SK-N-MC (cell line): Measurements from ENCODE around the gene OSBPL10.

Source experiments
- DNase-seq: peaks from one replicate; pipeline ENCODE4 v3.0.0-alpha.2; 2011; ENCODE audit warnings: low read depth, low spot score
- H3K27ac ChIP-seq: fragments of 200-600 bp; sonication (generic); 2 replicates; pipeline ENCODE4 v1.5.1; 2016; ENCODE audit warnings: mixed run types
- H3K36me3 ChIP-seq: fragments of 200-600 bp; sonication (generic); 2 replicates; pipeline ENCODE4 v1.6.1; 2017; ENCODE audit warnings: antibody characterized with exemption, low read length, mixed read lengths; ENCODE audit not compliant: insufficient read depth
- H3K4me3 ChIP-seq: fragments of 200-600 bp; sonication (generic); 2 replicates; pipeline ENCODE4 v1.5.1; 2016
- H3K9ac ChIP-seq: fragments of 200-600 bp; sonication (generic); 2 replicates; pipeline ENCODE4 v1.8.0; 2017; ENCODE audit warnings: mixed run types, mixed read lengths; ENCODE audit not compliant: insufficient read length
- H3K9me3 ChIP-seq: fragments of 200-600 bp; sonication (generic); 2 replicates; pipeline ENCODE4 v1.6.1; 2017; ENCODE audit warnings: low read depth, mild to moderate bottlenecking, antibody characterized with exemption, low read length, moderate library complexity, mixed read lengths
- EZH2 ChIP-seq: fragments of 200-600 bp; sonication (generic); IDR thresholded peaks from one replicate; pipeline ENCODE4 v1.6.1; 2017; ENCODE audit warnings: antibody characterized with exemption
- FOXP2 ChIP-seq: optimal IDR thresholded peaks from 2 replicates; pipeline ENCODE3; 2011; ENCODE audit warnings: mild to moderate bottlenecking, moderate library complexity; ENCODE audit not compliant: insufficient read depth; ENCODE audit errors: extremely low read length, control extremely low read depth
- POLR2AphosphoS5 ChIP-seq: IDR thresholded peaks from 2 replicates; pipeline ENCODE4 v1.6.1; 2012; ENCODE audit warnings: mild to moderate bottlenecking, low read depth, low read length, borderline replicate concordance

Gene OSBPL10

DNA sequence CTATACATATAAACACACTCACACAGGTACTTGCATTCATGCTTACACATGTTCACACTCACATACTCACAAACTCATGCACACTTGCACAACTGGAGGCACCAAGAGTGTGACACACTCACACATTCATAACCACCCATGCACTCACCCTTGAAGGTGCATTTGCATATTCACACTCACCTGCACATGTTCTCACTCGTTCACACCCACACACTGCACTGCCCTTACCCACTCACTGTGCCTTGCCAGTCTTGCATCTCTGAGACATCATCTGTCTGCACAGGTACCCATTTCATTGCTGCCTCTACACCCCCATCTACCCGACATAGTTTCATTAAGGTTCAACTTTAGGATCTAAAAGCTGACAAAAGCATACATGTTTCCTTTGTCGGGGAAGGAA is 95.8 kb downstream of the OSBPL10 start:
- H3K36me3 ChIP-seq: no peaks in the 10 kb centered on the region
- H3K9me3 ChIP-seq: no peaks in the 10 kb centered on the region
- H3K9ac ChIP-seq: no peak overlapping the region
- TF ChIP-seq FOXP2: no peak
- TF ChIP-seq EZH2: no peak
- no peak for TF ChIP-seq POLR2AphosphoS5
- no peak for DNase-seq
- no peak overlapping the region for H3K27ac ChIP-seq
- H3K4me3 ChIP-seq: no peak overlapping the region

DNA sequence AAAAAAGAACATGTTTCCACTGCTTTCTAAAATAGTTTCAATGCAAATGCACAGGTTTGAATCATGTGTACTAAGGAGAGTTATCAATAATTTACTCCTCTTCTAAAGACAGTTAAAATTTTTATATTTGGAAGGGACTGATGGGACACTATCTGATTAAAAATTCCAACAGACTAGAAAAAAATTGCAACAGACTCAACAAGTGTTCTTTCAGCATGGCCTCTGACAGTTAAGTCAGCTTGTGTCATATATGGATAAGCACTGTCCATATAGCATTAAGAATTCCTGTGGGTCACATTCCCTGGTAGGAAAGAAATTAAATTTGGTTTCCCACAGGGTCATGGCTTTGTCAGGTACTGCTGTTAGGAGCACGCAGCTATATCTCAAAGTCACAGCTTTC is 96.8 kb downstream of the OSBPL10 start:
- no peak for DNase-seq
- H3K36me3 ChIP-seq: no peaks in the 10 kb centered on the region
- H3K4me3 ChIP-seq: no peak overlapping the region
- no peak for TF ChIP-seq EZH2
- no peak for TF ChIP-seq FOXP2
- TF ChIP-seq POLR2AphosphoS5: no peak
- no peaks in the 10 kb centered on the region for H3K9me3 ChIP-seq
- H3K27ac ChIP-seq: no peak overlapping the region
- H3K9ac ChIP-seq: no peak overlapping the region

DNA sequence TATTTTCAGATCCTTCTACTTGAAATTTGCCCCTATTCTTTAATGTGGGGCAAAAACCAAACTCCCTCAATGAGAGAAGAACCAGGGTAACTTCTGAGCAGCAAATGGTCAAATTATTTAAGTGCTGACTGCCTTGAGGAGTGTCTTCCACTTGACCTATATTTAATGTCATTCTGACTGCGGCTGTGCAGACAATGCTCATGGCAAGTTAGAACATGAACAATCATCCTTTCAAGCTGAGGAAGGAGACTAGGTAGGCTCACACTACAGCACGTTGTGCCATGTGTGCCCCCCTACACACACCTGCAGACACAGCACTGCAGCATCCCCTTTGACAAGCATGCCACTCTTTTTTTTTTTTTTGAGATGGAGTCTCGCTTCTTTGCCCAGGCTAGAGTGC is 98.2 kb downstream of the OSBPL10 start:
- DNase-seq: no peak
- no peak overlapping the region for H3K4me3 ChIP-seq
- no peak for TF ChIP-seq EZH2
- TF ChIP-seq POLR2AphosphoS5: no peak
- no peak for TF ChIP-seq FOXP2
- no peaks in the 10 kb centered on the region for H3K9me3 ChIP-seq
- H3K9ac ChIP-seq: no peak overlapping the region
- no peaks in the 10 kb centered on the region for H3K36me3 ChIP-seq
- no peak overlapping the region for H3K27ac ChIP-seq

DNA sequence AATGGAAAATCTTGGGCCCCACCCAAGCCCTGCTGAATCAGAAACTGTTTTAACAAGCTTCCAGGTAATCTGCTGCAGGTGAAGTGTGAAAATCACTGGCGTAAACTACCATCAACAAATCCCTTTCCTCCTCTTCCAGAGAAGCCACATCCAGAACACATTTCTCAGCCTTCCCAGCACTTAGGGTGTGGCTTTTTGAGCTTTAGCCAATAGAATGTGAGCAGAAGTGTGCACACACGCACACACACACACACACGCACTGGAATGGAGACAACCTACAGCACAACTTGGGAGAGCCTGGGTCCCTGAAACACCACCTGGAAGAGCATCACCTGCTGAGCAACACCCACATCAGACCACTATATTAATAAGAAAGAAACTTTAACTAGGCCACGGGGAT is 98.6 kb downstream of the OSBPL10 start:
- no peaks in the 10 kb centered on the region for H3K9me3 ChIP-seq
- H3K36me3 ChIP-seq: no peaks in the 10 kb centered on the region
- TF ChIP-seq POLR2AphosphoS5 (no peak), FOXP2 (no peak), EZH2 (no peak)
- H3K27ac ChIP-seq: no peak overlapping the region
- H3K9ac ChIP-seq: no peak overlapping the region
- DNase-seq: no peak
- no peak overlapping the region for H3K4me3 ChIP-seq

DNA sequence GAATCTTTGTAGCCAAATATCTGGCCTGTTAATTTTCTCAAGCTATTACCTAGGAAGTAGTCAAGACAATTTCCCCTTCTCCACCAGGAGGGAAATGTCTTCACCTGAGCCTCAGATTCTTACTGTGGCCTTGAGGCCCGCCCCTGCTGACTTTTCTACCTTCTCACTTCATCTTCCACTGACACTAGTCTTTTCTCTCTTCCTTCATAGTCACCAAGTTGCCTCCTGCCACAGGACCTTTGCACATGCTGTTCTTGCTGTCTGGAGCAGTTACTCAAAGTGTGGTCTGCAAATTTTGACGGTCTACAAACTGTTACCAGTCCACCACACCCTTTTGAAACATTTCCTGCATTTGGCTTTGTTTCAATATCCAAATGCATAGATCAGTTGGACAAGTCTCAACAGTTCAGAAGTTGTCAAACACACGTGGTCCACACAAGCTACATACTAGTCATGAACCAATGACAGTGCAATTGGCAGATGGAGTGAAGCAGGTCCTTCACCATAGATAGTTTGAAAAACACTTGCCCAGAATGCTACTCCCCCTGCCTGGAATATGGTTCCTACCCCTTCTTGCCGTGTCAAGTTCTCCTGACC is 100.5 kb downstream of the OSBPL10 start:
- no peak for TF ChIP-seq POLR2AphosphoS5
- no peak for DNase-seq
- H3K27ac ChIP-seq: no peak overlapping the region
- H3K36me3 ChIP-seq: no peaks in the 10 kb centered on the region
- no peaks in the 10 kb centered on the region for H3K9me3 ChIP-seq
- H3K4me3 ChIP-seq: no peak overlapping the region
- H3K9ac ChIP-seq: no peak overlapping the region

DNA sequence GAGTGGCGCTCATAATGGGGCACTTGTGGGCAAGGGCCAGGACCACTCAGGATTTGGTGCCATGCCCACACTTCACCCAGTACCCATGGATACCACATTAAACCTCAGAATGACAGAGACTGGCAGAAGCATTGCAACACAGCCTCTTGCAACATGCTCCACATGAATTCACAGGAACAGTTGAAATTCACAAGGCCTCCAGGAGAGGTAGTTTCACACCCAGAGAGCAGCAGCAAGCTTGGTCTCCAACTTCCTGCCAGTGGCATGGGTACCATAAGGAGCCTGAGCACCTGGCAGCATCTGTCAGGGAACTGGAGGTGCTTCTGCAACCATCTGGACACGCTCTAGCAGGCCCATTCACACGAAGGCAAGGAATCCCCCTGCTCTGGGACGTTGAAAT is 101.0 kb downstream of the OSBPL10 start:
- no peak overlapping the region for H3K4me3 ChIP-seq
- H3K27ac ChIP-seq: no peak overlapping the region
- H3K9ac ChIP-seq: no peak overlapping the region
- TF ChIP-seq FOXP2 (no peak), POLR2AphosphoS5 (no peak), EZH2 (no peak)
- no peak for DNase-seq
- no peaks in the 10 kb centered on the region for H3K36me3 ChIP-seq
- H3K9me3 ChIP-seq: no peaks in the 10 kb centered on the region

DNA sequence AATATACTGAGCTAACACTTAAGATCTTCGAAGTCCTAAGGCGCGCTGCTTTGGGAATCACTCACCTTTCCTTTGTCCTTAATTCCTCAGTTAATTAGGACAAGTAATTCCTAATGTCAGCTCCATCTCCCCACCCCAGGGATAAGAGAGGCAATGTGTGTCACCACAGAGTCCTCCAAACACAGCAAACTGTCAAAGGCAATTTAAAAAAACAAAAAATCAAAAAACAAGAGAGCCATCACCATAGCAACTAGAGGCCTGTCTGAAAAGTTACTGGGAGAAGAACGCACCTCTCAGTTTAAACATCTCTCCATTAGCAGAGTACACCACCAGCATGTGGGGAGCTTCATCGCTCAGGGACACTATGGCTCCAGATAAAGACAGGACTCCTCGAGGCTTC is 101.7 kb downstream of the OSBPL10 start:
- Histone ChIP-seq H3K36me3 (no peaks in the 10 kb centered on the region), H3K27ac (no peak overlapping the region)

DNA sequence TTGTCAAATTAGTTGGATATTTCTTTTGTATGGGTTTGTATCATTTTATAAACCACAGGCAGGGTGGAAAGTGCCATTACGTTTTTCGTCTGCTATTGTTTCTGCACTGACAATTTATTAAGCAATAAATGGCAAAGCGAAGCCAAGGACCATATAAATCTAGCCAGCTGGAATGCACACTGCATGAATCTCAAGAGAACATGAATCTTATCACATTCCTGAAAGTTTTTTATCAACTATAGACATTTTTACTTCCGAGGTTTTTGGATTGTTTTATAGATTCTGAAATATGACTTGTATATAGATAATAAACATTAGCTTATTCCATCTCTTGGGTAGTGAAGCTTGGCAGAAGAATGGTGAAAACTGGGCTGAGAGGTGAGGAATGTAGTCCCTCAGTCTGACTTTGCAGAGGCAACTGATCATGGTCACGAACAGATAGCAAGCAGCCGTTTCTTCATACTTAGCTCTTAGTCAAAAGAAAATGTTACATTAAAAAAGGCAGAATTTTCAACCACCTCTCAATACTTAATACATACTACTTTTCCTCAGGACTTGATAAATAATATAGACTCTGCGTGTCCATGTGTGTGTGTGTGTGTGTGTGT is 102.7 kb downstream of the OSBPL10 start:
- no peak overlapping the region for H3K27ac ChIP-seq

More for the DNA sequence above, 101.7 kb downstream of the OSBPL10 start:
- no peak overlapping the region for H3K4me3 ChIP-seq
- no peak overlapping the region for H3K9ac ChIP-seq
- TF ChIP-seq POLR2AphosphoS5 (no peak), EZH2 (no peak), FOXP2 (no peak)
- no peak for DNase-seq
- no peaks in the 10 kb centered on the region for H3K9me3 ChIP-seq

DNA sequence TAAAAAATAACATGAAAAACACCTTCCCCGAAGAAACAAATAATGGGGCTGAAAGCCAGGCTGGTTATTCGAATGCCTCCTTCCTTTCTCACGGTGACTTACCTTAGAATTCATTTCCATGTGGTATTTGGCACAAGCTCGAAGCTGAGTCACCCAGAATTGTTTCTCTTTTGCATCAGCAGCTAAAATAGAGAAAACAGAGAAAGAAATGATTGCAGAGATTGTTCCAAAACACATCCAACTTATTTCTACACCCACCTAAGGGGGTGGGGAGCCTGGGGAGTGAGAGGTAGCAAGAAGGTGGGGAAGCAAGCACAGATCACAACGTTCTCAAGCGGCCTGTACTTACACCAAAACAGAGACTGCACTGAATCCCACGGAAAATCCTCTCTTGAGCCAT is 104.7 kb downstream of the OSBPL10 start:
- no peak overlapping the region for H3K27ac ChIP-seq
- H3K9ac ChIP-seq: no peak overlapping the region
- no peak for TF ChIP-seq POLR2AphosphoS5
- TF ChIP-seq EZH2: no peak
- TF ChIP-seq FOXP2: no peak
- no peak for DNase-seq
- H3K9me3 ChIP-seq: no peaks in the 10 kb centered on the region
- no peaks in the 10 kb centered on the region for H3K36me3 ChIP-seq
- H3K4me3 ChIP-seq: no peak overlapping the region

More for the DNA sequence above, 102.7 kb downstream of the OSBPL10 start:
- no peak overlapping the region for H3K9ac ChIP-seq
- DNase-seq: no peak
- no peak overlapping the region for H3K4me3 ChIP-seq
- H3K9me3 ChIP-seq: no peaks in the 10 kb centered on the region
- no peaks in the 10 kb centered on the region for H3K36me3 ChIP-seq
- TF ChIP-seq FOXP2: no peak
- TF ChIP-seq EZH2: no peak
- no peak for TF ChIP-seq POLR2AphosphoS5
